ENCODE measurements around the gene SLIT3.

The SLIT3 gene

GRCh38 chr5:168778536-168778935, 522.4 kb downstream of the SLIT3 start:
- no peak for DNase-seq

- DNase-seq = no peak
Observed at GRCh38 chr5:168777651-168778050, 523.3 kb downstream of the SLIT3 start.

- DNase-seq = no peak
Observed at GRCh38 chr5:168776070-168776469, 524.9 kb downstream of the SLIT3 start.

GRCh38 chr5:168773226-168773625, 527.7 kb downstream of the SLIT3 start:
- DNase-seq = no peak

- no peak for DNase-seq
Observed at GRCh38 chr5:168772316-168772961, 528.5 kb downstream of the SLIT3 start.

- no peak for DNase-seq
Observed at GRCh38 chr5:168771678-168772077, 529.3 kb downstream of the SLIT3 start.

GRCh38 chr5:168770996-168771395, 529.9 kb downstream of the SLIT3 start:
- DNase-seq = no peak

- DNase-seq = no peak
Observed at GRCh38 chr5:168770036-168770498, 530.9 kb downstream of the SLIT3 start.

- no peak for DNase-seq
Observed at GRCh38 chr5:168768172-168768571, 532.8 kb downstream of the SLIT3 start.

- DNase-seq = no peak
Observed at GRCh38 chr5:168766426-168766700, 534.6 kb downstream of the SLIT3 start.

- no peak for DNase-seq
Observed at GRCh38 chr5:168765551-168766425, 535.2 kb downstream of the SLIT3 start.

- DNase-seq = no peak
Observed at GRCh38 chr5:168765086-168765550, 535.8 kb downstream of the SLIT3 start.

- DNase-seq = no peak
Observed at GRCh38 chr5:168756453-168757391, 544.2 kb downstream of the SLIT3 start.

GRCh38 chr5:168755548-168756093, 545.3 kb downstream of the SLIT3 start:
- no peak for DNase-seq

GRCh38 chr5:168753691-168754254, 547.2 kb downstream of the SLIT3 start:
- DNase-seq = no peak

- no peak for DNase-seq
Observed at GRCh38 chr5:168752416-168753190, 548.3 kb downstream of the SLIT3 start.

- no peak for DNase-seq
Observed at GRCh38 chr5:168752012-168752411, 548.9 kb downstream of the SLIT3 start.

GRCh38 chr5:168750926-168751325, 550.0 kb downstream of the SLIT3 start:
- no peak for DNase-seq

GRCh38 chr5:168749391-168750100, 551.4 kb downstream of the SLIT3 start:
- DNase-seq = no peak

- DNase-seq = peak; percentile 19 to 30
Observed at GRCh38 chr5:168747987-168748777, 552.8 kb downstream of the SLIT3 start.
